Common myeloid progenitor, CD34-positive (primary cell): ENCODE data around the gene INPP5D.
"Not testable (repeated sequence)": the region's sequence is repeated elsewhere in the genome, so short reads cannot be mapped to it uniquely, and the experiment has no call there.

Experiments
- CTCF ChIA-PET: fragments of 350-600 bp; sonication (Branson Sonifier 250); formaldehyde crosslinking; loops from one replicate; lab custom pipeline; 2021; ENCODE audit warnings: antibody characterized with exemption; lab: Charles Lee
- POLR2A ChIA-PET: fragments of 350-600 bp; sonication (Branson Sonifier 250); formaldehyde crosslinking; loops from one replicate; lab custom pipeline; 2021; ENCODE audit warnings: antibody characterized with exemption; lab: Charles Lee
- DNase-seq, 3 donors: peaks; one replicate each; pipeline versions ENCODE4 v3.0.0 to v3.0.0-alpha.2; 2013
- H3K27ac ChIP-seq, 2 experiments: 1 replicate in 1 of 2; 2 replicates in 1 of 2; pipeline ENCODE4 v1.7.0; 2013; ENCODE audit warnings: inconsistent platforms in 2 of 2, low read length in 2 of 2, mild to moderate bottlenecking in 2 of 2, low read depth in 1 of 2, moderate library complexity in 1 of 2; ENCODE audit not compliant: severe bottlenecking in 2 of 2, insufficient read depth in 1 of 2, poor library complexity in 1 of 2
- H3K27me3 ChIP-seq, 5 experiments: replicated peaks in 2 of 5; 1 replicate in 3 of 5; 2 replicates in 2 of 5; pipeline versions ENCODE4 v1.6.1 to v1.7.0; 2013; ENCODE audit warnings: low read length in 4 of 5, mild to moderate bottlenecking in 2 of 5, moderate library complexity in 2 of 5, inconsistent platforms in 1 of 5; ENCODE audit not compliant: insufficient read depth in 5 of 5, control insufficient read depth in 4 of 5
- H3K36me3 ChIP-seq, 4 experiments: 1 replicate in 2 of 4; 2 replicates in 2 of 4; pipeline versions ENCODE4 v1.6.1 to v1.7.0; 2013; ENCODE audit warnings: low read length in 3 of 4, control low read depth in 1 of 4, mild to moderate bottlenecking in 1 of 4; ENCODE audit not compliant: control insufficient read depth in 4 of 4, insufficient read depth in 4 of 4
- H3K4me1 ChIP-seq, 4 experiments: 1 replicate in 3 of 4; 2 replicates in 1 of 4; pipeline versions ENCODE4 v1.6.1 to v1.7.1; 2013; ENCODE audit warnings: low read length in 3 of 4, mild to moderate bottlenecking in 3 of 4, control low read depth in 1 of 4, inconsistent platforms in 1 of 4, moderate library complexity in 1 of 4; ENCODE audit not compliant: control insufficient read depth in 4 of 4, insufficient read depth in 4 of 4; ENCODE audit errors: control extremely low read depth in 1 of 4
- H3K4me3 ChIP-seq, 7 experiments: 1 replicate in 4 of 7; 2 replicates in 3 of 7; pipeline versions ENCODE4 v1.5.1 to v1.7.0; 2013; ENCODE audit warnings: mild to moderate bottlenecking in 7 of 7, low read length in 6 of 7, moderate library complexity in 6 of 7, inconsistent platforms in 2 of 7, low read depth in 2 of 7, control low read depth in 1 of 7; ENCODE audit not compliant: insufficient read depth in 4 of 7, control insufficient read depth in 1 of 7; ENCODE audit errors: extremely low read depth in 1 of 7
- H3K9me3 ChIP-seq, 5 experiments: 1 replicate in 4 of 5; 2 replicates in 1 of 5; pipeline versions ENCODE4 v1.6.1 to v1.7.1; 2013; ENCODE audit warnings: low read length in 4 of 5, mild to moderate bottlenecking in 2 of 5, inconsistent platforms in 1 of 5, low read depth in 1 of 5, moderate library complexity in 1 of 5; ENCODE audit not compliant: control insufficient read depth in 4 of 5, insufficient read depth in 2 of 5; ENCODE audit errors: control extremely low read depth in 1 of 5
- WGBS: methylation state at CpG from one replicate; pipeline ENCODE4 v1.1.5; 2013; ENCODE audit not compliant: insufficient coverage; 5-methylcytosine and 5-hydroxymethylcytosine counted together

The INPP5D gene

DNA sequence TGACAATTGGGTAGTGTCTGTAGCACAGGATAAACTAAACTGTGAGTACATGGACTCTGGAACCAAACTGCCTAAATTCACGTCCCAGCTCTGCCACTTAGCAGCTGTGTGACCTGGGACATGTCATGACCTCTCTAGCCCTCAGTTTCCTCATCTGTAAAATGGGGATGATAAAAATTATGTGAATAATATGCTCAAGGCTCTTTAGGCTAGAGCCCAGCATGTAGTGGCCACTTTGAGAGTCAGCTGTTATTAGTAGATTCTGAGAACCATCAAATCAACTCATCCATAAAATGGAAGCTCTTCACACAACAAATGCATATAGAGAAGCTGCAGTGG lies 87.7 kb downstream of the INPP5D start:
- CTCF ChIA-PET: interaction anchor here (0.8 to 0.9 kb wide), 2 partner anchors 10 to 12 kb away, joined by 3 to 4 read pairs; no protein-coding TSS in a partner anchor
- WGBS: 100% methylated on average over 1 of the region's 1 CpG

DNA sequence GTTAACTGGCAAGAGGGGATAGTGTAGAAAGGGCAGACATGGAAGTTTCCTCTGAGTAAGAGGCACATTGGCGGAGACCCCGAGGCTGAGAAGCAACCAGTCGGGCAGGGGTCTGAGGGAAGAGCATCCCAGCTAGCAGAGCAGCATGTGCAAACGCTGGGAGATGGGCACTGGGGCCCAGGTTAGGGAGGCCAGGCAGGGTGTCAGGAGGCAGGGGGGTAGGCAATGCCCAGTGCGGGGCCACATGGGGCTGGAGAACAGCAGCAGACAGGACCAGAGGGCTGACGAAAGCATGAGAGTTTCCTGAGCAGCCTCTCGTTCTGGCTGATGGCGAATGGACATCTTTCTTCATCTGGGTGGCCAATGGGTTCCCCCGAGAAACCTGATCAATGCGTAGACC lies 88.2 kb downstream of the INPP5D start:
- WGBS: 94% methylated on average over 10 of the region's 10 CpGs
- Histone ChIP-seq H3K4me3 (no peak overlapping the region), H3K36me3 (peaks cover 27 to 99% (median 73%) of the 10 kb centered on the region in 4 experiments), H3K27ac (peak overlapping the region in 1 of 2 experiments; percentile 11), H3K4me1 (no peaks in the 10 kb centered on the region), H3K27me3 (no peaks in the 10 kb centered on the region), H3K9me3 (no peaks in the 10 kb centered on the region)
- ChIA-PET POLR2A (no interaction called here), CTCF (interaction anchor here (0.8 to 0.9 kb wide), 2 partner anchors 10 to 12 kb away, joined by 3 to 4 read pairs; no protein-coding TSS in a partner anchor)
- no peak for DNase-seq

More for the DNA sequence above, 87.7 kb downstream of the INPP5D start:
- no peak for DNase-seq
- peak overlapping the region in 1 of 2 experiments; percentile 11 for H3K27ac ChIP-seq
- H3K9me3 ChIP-seq: no peaks in the 10 kb centered on the region
- no peaks in the 10 kb centered on the region for H3K27me3 ChIP-seq
- no peaks in the 10 kb centered on the region for H3K4me1 ChIP-seq
- no peak overlapping the region for H3K4me3 ChIP-seq
- peaks cover 25 to 99% (median 70%) of the 10 kb centered on the region in 4 experiments for H3K36me3 ChIP-seq
- POLR2A ChIA-PET: no interaction called here

DNA sequence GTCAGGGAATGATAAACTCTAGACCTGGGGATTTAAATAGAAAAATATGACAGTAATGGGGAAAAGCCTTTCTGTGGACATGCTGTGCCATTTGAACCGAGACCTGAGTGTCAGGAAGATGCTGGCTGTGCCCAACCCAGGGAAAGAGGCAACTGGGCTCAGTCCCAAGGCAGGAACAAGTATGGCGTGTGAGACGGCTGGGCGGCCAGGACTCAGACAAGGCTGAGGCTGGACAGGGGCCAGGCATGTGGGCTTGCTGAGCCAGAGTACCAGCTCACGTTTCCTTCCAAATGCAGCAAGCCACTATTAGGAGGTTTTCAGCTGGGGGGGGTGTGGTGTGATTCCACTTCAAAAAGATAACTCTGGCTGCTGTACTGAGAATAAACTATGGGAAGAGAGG lies 92.4 kb downstream of the INPP5D start:
- ChIA-PET CTCF (interaction anchor here (1.2 to 1.5 kb wide), 2 partner anchors 9 to 17 kb away, joined by 3 to 5 read pairs; no protein-coding TSS in a partner anchor), POLR2A (no interaction called here)
- 100% methylated on average over 2 of the region's 5 CpGs for WGBS
- H3K4me1 ChIP-seq: no peaks in the 10 kb centered on the region
- no peak overlapping the region for H3K4me3 ChIP-seq
- H3K27ac ChIP-seq: no peak overlapping the region
- peaks cover 21 to 94% (median 69%) of the 10 kb centered on the region in 4 experiments for H3K36me3 ChIP-seq
- DNase-seq: no peak
- H3K9me3 ChIP-seq: no peaks in the 10 kb centered on the region
- H3K27me3 ChIP-seq: no peaks in the 10 kb centered on the region

DNA sequence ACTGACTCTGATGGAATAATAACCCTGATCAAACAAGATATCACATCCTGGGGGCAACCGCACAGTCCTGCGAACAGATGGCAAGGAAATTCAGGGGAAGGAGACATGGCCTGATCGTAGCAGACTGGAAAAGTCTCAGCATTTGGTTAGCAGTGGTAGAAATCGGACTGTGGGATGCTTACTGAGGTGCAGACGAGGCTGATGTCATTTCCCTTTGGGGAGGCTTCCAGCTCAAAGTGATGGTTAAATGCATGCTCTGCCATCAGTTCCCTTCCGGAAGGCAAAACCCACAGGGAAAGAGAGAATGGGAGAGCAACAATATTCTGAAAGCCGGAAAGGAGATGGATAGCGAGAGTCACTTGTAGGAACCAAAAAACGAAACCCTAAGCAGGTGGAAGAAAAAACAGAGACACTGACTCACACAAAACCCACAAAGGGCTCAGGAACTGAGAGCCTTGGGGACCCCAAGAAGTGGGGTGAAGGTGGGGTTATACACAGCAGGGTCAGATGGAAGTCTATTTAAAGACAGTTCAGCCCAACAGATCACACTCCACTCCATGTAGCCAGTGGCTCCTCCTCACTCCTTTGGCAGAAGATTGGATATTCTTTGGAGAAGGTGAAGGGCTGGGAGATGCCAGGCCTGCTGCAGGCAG lies 93.1 kb downstream of the INPP5D start:
- H3K27me3 ChIP-seq: no peaks in the 10 kb centered on the region
- 96% methylated on average over 8 of the region's 9 CpGs for WGBS
- no peak overlapping the region for H3K27ac ChIP-seq
- peaks cover 21 to 94% (median 67%) of the 10 kb centered on the region in 4 experiments for H3K36me3 ChIP-seq
- ChIA-PET POLR2A (interaction anchor here (0.6 kb wide), 1 partner anchor 354 kb away, joined by 5 read pairs; no protein-coding TSS in a partner anchor), CTCF (interaction anchor here (0.6 to 1.5 kb wide), 2 partner anchors 18 to 477 kb away, joined by 3 read pairs; no protein-coding TSS in a partner anchor)
- DNase-seq: no peak
- H3K4me3 ChIP-seq: no peak overlapping the region
- H3K4me1 ChIP-seq: no peaks in the 10 kb centered on the region
- H3K9me3 ChIP-seq: no peaks in the 10 kb centered on the region

DNA sequence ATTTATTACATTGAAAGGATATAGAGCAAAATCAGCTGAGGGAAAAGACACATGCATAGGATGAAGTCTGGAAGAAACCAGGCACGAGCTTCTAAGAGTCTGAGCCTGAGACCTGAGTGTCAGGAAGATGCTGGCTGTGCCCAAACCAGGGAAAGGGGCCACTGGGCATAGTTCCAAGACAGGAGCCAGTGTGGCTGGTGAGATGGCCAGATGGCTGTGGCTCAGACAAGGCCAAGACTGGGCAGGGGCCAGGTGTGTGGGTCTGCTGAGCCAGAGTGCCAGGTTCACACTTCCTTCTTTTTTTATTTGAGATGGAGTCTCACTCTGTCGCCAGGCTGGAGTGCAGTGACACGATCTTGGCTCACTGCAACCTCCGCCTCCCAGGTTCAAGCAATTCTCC lies 95.9 kb downstream of the INPP5D start:
- Histone ChIP-seq H3K4me1 (no peaks in the 10 kb centered on the region), H3K9me3 (no peaks in the 10 kb centered on the region), H3K36me3 (peaks cover 20 to 93% (median 71%) of the 10 kb centered on the region in 4 experiments), H3K27ac (no peak overlapping the region), H3K27me3 (no peaks in the 10 kb centered on the region), H3K4me3 (no peak overlapping the region)
- no peak for DNase-seq
- POLR2A ChIA-PET: no interaction called here
- CTCF ChIA-PET: no interaction called here
- 100% methylated on average over 1 of the region's 4 CpGs for WGBS

DNA sequence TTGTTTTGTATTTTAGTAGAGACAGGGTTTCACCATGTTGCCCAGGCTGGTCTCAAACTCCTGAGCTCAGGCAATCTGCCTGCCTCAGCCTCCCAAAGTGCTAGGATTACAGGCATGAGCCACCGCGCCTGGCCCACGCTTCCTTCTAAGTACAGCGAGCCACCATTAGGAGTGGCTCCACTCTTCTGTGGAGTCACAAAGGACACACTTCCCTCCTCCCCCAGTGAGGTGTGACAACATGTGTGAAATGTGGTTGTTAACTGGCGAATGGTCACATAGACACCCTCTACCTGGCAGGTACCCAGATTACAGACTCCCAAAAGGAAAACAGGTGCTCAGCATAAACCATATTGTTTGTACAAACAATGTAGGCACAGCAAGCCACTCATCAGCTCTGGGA lies 96.3 kb downstream of the INPP5D start:
- WGBS: 100% methylated on average over 1 of the region's 5 CpGs
- H3K27me3 ChIP-seq, H3K9me3 ChIP-seq, POLR2A ChIA-PET, H3K4me3 ChIP-seq, CTCF ChIA-PET, DNase-seq, H3K4me1 ChIP-seq, H3K27ac ChIP-seq: not testable (repeated sequence)
- H3K36me3 ChIP-seq: peaks cover 20 to 93% (median 72%) of the 10 kb centered on the region in 4 experiments

DNA sequence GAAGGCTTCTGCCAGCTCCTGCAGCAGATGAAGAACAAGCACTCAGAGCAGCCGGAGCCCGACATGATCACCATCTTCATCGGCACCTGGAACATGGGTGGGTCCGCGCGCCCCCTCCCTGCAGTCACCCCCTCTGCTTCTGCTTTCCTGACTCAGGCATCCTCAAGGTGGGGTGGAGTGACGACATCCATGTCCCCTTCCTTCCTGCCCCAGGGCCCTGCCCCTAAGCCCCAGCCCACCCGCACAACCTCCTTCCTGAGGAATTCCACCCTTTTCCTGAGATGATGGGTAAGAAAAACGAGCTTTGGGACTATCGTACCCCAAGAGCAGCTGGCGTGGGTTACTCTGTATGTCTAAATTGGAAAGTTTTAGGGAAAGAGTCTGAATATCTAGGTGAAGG lies 101.6 kb downstream of the INPP5D start:
- CTCF ChIA-PET: interaction anchor here (0.9 to 1.7 kb wide), 5 partner anchors 10 to 88 kb away, joined by 3 to 5 read pairs (median 4); no protein-coding TSS in a partner anchor

More for the DNA sequence above, 101.6 kb downstream of the INPP5D start:
- no peak overlapping the region for H3K27ac ChIP-seq
- WGBS: 94% methylated on average over 8 of the region's 11 CpGs
- H3K9me3 ChIP-seq: no peaks in the 10 kb centered on the region
- DNase-seq: no peak
- POLR2A ChIA-PET: no interaction called here
- H3K27me3 ChIP-seq: no peaks in the 10 kb centered on the region
- H3K36me3 ChIP-seq: peaks cover 26 to 95% (median 81%) of the 10 kb centered on the region in 4 experiments
- H3K4me3 ChIP-seq: no peak overlapping the region
- peaks cover 0 to 18% (median 8%) of the 10 kb centered on the region in 4 experiments for H3K4me1 ChIP-seq
